HL-60/S4 (cell line): ENCODE measurements around the gene USHBP1.

Experiments used
- in situ Hi-C: fragments of 300-500 bp; cut with MboI; formaldehyde crosslinking; loops from 2 replicates; pipeline ENCODE4 v1.14.3; 2022; ENCODE audit warnings: low sequenced_read_pairs

Gene USHBP1

GRCh38 chr19:17215127-17215971, 49.2 kb downstream of the USHBP1 start, which contains the start of gene USE1:
TSS of gene USE1 (plus strand) at chr19:17215357. CDS start at chr19:17215406, 49 bp downstream.
- in situ Hi-C loops, result no loop called here

DNA sequence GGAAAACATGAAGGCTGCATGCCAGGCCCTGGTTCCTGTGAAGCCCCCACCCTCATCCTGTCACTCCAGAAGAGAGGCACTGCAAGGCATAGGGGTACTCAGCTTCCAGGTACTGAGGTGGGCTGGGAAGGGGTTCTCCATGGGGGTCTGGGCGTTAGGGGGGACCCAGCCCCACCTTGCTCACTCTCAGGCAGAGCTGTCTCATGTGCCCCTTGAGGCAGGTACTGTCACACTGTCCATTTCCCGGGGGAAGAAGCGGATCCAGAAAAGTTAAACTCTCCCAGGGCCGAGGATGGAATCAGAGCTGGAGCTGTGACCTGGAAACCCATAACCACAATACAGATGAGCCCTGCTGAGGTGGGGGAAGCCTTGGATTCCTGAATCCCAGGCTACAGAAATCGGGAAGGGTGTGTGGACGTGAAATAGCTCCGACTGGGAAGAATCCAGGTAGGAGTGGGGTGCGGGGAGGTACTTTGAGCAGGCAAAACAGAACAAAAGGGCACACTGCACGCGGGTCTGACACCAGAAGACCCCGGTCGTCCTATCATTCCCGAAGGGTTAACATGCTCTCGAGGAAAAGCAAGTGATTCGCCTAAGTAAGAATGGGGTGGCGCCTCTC, 49.9 kb downstream of the USHBP1 start:
- in situ Hi-C loops, result no loop called here

DNA sequence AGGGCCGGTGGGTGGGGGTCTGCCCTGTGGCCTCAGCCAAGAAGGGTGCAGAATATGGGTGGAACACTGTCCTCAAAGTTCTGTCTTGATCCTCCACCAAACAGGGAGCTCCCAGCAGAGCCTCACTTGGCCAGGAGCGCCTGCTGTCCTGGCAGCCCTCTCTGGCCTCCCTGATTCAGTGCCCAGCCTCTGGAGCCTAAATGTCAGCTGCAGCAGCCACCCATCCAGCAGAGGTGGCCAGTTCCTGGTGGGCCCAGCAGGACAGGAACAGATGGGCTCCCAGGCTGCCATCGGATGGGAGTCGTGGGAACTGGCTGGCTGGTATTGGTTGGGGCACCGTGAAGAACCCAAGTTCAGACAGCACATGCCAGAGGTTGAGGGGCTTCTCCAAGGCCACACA, 51.2 kb downstream of the USHBP1 start:
- in situ Hi-C loops, result no loop called here

GRCh38 chr19:17211547-17212446, 52.7 kb downstream of the USHBP1 start:
- in situ Hi-C loops, result no loop called here

GRCh38 chr19:17210296-17210695, 54.2 kb downstream of the USHBP1 start:
- in situ Hi-C loops, result no loop called here

GRCh38 chr19:17209126-17210036, 55.2 kb downstream of the USHBP1 start:
- in situ Hi-C loops, result no loop called here

DNA sequence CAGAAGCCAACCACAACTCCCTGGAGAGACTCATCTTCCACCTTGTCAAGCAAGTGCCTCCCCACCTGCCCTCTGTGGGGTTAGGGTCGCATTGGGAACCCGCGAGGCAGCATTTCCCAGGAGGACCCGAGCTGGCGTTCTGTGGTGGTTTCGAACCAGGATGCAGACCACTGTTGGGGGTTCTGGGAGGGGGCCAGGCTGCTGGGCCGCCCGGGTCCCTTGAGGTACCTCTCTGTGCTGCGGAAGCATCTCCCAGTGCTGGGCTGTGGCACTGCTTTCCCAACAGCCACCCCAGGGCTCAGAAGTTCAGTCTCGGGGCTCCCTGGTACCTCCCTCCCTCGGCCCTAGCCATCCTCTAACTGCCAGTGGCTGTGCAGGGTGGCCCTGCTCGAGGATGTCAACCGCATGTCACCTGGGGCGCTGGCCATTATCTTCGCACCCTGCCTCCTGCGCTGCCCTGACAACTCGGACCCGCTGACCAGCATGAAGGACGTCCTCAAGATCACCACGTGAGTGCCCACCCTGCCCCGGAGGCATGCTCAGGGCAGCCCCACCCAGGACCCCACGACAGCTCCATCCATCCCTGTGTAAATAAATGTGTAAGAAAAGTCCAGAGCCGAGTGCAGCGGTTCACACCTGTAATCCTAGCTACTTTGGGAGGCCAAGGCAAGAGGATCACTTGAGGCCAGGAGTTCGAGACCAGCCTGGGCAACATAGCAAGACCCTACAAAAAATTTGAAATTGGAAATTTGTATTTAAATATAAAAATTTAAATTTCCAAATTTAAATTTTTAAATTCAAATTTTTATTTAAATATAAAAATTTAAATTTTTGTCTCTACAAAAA, 57.6 kb downstream of the USHBP1 start:
- in situ Hi-C loops, result no loop called here

GRCh38 chr19:17205237-17206140, 59.1 kb downstream of the USHBP1 start:
- in situ Hi-C loops, result no loop called here

- in situ Hi-C loops, result no loop called here
Measured at GRCh38 chr19:17202713-17203112, 61.8 kb downstream of the USHBP1 start.

GRCh38 chr19:17202249-17202648, 62.3 kb downstream of the USHBP1 start:
- in situ Hi-C loops, result no loop called here

DNA sequence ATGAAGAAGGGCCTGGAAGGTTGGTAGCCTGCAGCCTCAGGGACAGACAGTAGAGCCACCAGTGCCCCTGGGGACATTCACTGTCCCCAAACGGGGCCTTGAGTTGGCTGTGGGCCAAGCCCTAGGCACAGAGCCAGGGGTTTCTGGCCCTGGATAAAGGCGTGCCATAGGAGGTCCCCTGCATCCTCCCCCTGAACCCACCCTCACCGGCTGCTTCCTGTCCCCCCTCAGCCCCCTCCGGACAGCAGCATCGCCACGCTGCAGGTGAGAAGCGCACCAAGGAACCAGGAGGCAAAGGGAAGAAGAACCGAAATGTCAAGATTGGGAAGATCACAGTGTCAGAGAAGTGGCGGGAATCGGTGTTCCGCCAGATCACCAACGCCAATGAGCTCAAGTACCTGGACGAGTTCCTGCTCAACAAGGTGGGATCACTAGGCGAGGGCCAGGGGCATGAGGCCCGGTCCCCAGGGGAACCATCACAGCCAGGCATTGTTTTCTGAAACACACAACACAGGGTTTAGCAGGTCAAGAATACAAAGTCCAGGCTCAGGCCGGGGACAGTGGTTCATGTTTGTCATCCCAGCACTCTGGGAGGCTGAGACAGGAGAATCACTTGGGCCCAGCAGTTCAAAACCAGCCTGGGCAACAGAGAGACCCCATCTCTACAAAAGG, 64.0 kb downstream of the USHBP1 start:
- in situ Hi-C loops, result no loop called here
